ENCODE data around the gene RNF31. TPM values are rescaled to one million over a fixed set of nuclear protein-coding genes. Genes with fewer than 3 reads are reported as not detected.

The RNF31 gene
- total RNA-seq, 1 experiment from 2014 or later: 48.6 TPM

GRCh38 chr14:24157331-24157730 lies 10.0 kb downstream of the RNF31 start:
- Histone ChIP-seq H3K27me3 (ENCODE audit: control insufficient read depth, insufficient read depth, low read length) (no peaks in the 10 kb centered on the region), H3K4me1 (ENCODE audit: control insufficient read depth, insufficient read depth, low read length) (peaks cover 4% of the 10 kb centered on the region), H3K27ac (ENCODE audit: low read length) (no peak overlapping the region), H3K4me3 (ENCODE audit: low read depth in 2 of 2, low read length in 2 of 2) (no peak overlapping the region), H3K9me3 (ENCODE audit: control insufficient read depth, insufficient read depth, low read depth, low read length) (no peaks in the 10 kb centered on the region), H3K36me3 (ENCODE audit: control insufficient read depth, insufficient read depth, low read length) (peaks cover 3% of the 10 kb centered on the region)
- intact Hi-C loops (cut with micrococcal nuclease; ENCODE audit: unreplicated experiment): no loop called here
- ChIA-PET CTCF (no interaction called here), POLR2A (no interaction called here)
- DNase-seq (ENCODE audit: low read depth, low spot score) (no peak), ATAC-seq (no peak)
- BruUV-seq (replicated peaks): no TSS peak
- in situ Hi-C loops (cut with HindIII; ENCODE audit: low pct_unique_long_range_greater_than_20kb, low sequenced_read_pairs): no loop called here
- TF ChIP-seq, protein P1, sequence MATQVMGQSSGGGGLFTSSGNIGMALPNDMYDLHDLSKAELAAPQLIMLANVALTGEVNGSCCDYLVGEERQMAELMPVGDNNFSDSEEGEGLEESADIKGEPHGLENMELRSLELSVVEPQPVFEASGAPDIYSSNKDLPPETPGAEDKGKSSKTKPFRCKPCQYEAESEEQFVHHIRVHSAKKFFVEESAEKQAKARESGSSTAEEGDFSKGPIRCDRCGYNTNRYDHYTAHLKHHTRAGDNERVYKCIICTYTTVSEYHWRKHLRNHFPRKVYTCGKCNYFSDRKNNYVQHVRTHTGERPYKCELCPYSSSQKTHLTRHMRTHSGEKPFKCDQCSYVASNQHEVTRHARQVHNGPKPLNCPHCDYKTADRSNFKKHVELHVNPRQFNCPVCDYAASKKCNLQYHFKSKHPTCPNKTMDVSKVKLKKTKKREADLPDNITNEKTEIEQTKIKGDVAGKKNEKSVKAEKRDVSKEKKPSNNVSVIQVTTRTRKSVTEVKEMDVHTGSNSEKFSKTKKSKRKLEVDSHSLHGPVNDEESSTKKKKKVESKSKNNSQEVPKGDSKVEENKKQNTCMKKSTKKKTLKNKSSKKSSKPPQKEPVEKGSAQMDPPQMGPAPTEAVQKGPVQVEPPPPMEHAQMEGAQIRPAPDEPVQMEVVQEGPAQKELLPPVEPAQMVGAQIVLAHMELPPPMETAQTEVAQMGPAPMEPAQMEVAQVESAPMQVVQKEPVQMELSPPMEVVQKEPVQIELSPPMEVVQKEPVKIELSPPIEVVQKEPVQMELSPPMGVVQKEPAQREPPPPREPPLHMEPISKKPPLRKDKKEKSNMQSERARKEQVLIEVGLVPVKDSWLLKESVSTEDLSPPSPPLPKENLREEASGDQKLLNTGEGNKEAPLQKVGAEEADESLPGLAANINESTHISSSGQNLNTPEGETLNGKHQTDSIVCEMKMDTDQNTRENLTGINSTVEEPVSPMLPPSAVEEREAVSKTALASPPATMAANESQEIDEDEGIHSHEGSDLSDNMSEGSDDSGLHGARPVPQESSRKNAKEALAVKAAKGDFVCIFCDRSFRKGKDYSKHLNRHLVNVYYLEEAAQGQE (IDR thresholded peaks at IDR 0.05; ENCODE audit: insufficient read depth in 1 of 2, low read depth in 2 of 2, low read length in 1 of 2): no peak
- TF ChIP-seq POLR2AphosphoS5 (IDR thresholded peaks at IDR 0.05; ENCODE audit: low read depth, low read length) (no peak), TCF7L2 (IDR thresholded peaks at IDR 0.05; ENCODE audit: low read depth, low read length) (no peak), CTCF (IDR thresholded peaks at IDR 0.05) (no peak), SIN3A (IDR thresholded peaks at IDR 0.05; ENCODE audit: borderline replicate concordance, insufficient read depth, low read depth, low read length) (no peak)

- Histone ChIP-seq H3K27me3 (ENCODE audit: control insufficient read depth, insufficient read depth, low read length) (no peaks in the 10 kb centered on the region), H3K36me3 (ENCODE audit: control insufficient read depth, insufficient read depth, low read length) (no peaks in the 10 kb centered on the region; the same call in none of the 2 replicates), H3K4me3 (ENCODE audit: low read depth in 2 of 2, low read length in 2 of 2) (no peak overlapping the region), H3K4me1 (ENCODE audit: control insufficient read depth, insufficient read depth, low read length) (peaks cover 4% of the 10 kb centered on the region), H3K9me3 (ENCODE audit: control insufficient read depth, insufficient read depth, low read depth, low read length) (no peaks in the 10 kb centered on the region), H3K27ac (ENCODE audit: low read length) (no peak overlapping the region)
- in situ Hi-C loops (cut with HindIII; ENCODE audit: low pct_unique_long_range_greater_than_20kb, low sequenced_read_pairs): no loop called here
- no peak for ATAC-seq
- no TSS peak for BruUV-seq (replicated peaks)
- POLR2A ChIA-PET: no interaction called here
- CTCF ChIA-PET: interaction anchor here (0.6 kb wide), 1 partner anchor 1683 kb away, joined by 6 read pairs; no protein-coding TSS in a partner anchor
- DNase-seq (ENCODE audit: low read depth, low spot score): no peak
- intact Hi-C loops (cut with micrococcal nuclease; ENCODE audit: unreplicated experiment): no loop called here
- no peak for TF ChIP-seq POLR2AphosphoS5 (IDR thresholded peaks at IDR 0.05; ENCODE audit: low read depth, low read length)
- no peak for TF ChIP-seq SIN3A (IDR thresholded peaks at IDR 0.05; ENCODE audit: borderline replicate concordance, insufficient read depth, low read depth, low read length)
- no peak for TF ChIP-seq CTCF (IDR thresholded peaks at IDR 0.05)
- TF ChIP-seq TCF7L2 (IDR thresholded peaks at IDR 0.05; ENCODE audit: low read depth, low read length): no peak
- TF ChIP-seq, protein P1 (IDR thresholded peaks at IDR 0.05; ENCODE audit: insufficient read depth in 1 of 2, low read depth in 2 of 2, low read length in 1 of 2): no peak
Observed at GRCh38 chr14:24159777-24160498, 12.6 kb downstream of the RNF31 start.
